ENCODE results near the gene TRIM37. TPM values are rescaled to one million over a fixed set of nuclear protein-coding genes. Genes with fewer than 3 reads are reported as not detected.

Gene TRIM37
- polyA plus RNA-seq, 1 of the 3 experiments (the other 2 are of a cell fraction): 20.5 TPM

DNA sequence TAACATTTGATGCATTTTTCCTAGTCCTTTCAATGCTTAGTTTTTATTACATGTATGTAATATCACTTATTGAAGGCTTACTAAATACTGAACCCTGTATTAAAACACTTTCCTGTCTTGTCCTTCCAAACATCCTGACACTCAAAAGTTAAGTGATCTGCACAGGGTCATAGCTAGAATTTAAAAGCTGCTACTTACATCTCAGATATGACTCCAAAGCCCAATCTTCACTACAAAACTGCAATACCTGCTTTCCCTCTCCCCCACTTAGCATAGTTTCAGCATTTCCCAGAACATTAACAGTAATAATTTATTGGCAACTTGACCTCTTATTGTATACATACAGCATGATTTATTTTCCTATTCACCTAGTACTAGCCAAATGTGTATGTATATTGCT is 4.3 kb upstream of the TRIM37 start:
- H3K79me2 ChIP-seq (ENCODE audit: insufficient read depth): peaks cover 49% of the 10 kb centered on the region
- no peaks in the 10 kb centered on the region for H3K9me2 ChIP-seq
- no peak overlapping the region for H3K27ac ChIP-seq (ENCODE audit: low read depth in 2 of 2, low read length in 1 of 2)
- POLR2A ChIA-PET: no interaction called here
- no peaks in the 10 kb centered on the region for H3K9me3 ChIP-seq
- no peaks in the 10 kb centered on the region for H4K20me1 ChIP-seq (ENCODE audit: insufficient read depth)
- DNase-seq: no peak
- H3K27me3 ChIP-seq (ENCODE audit: insufficient read depth): no peaks in the 10 kb centered on the region
- peaks cover 0 to 3% of the 10 kb centered on the region in 2 experiments; a peak in 2 of 4 replicates for H3K4me1 ChIP-seq (ENCODE audit: control insufficient read depth in 1 of 2, insufficient read depth in 2 of 2, low read depth in 1 of 2, low read length in 1 of 2)
- peaks cover 7% of the 10 kb centered on the region for H3F3A ChIP-seq (replicated peaks; ENCODE audit: insufficient read depth)
- no peak overlapping the region for H3K9ac ChIP-seq
- TF ChIP-seq MXI1 (IDR thresholded peaks at IDR 0.05; ENCODE audit: low read depth, low read length) (no peak), FOXM1 (IDR thresholded peaks at IDR 0.05; ENCODE audit: low read depth) (no peak), TCF12 (IDR thresholded peaks at IDR 0.05) (no peak)
- no peak overlapping the region for H2AFZ ChIP-seq (ENCODE audit: low read depth)
- no peak overlapping the region for H3K4me2 ChIP-seq
- CTCF ChIA-PET: interaction anchor here (2.0 kb wide), 1 partner anchor 14 kb away, joined by 4 read pairs; no protein-coding TSS in a partner anchor
- peaks cover 20 to 33% of the 10 kb centered on the region in 2 experiments for H3K36me3 ChIP-seq (replicated peaks in 1 of 2; ENCODE audit: control insufficient read depth in 1 of 2, insufficient read depth in 2 of 2, low read length in 1 of 2)
- no peak overlapping the region for H3K4me3 ChIP-seq (ENCODE audit: low read depth in 2 of 2, low read length in 1 of 2)

DNA sequence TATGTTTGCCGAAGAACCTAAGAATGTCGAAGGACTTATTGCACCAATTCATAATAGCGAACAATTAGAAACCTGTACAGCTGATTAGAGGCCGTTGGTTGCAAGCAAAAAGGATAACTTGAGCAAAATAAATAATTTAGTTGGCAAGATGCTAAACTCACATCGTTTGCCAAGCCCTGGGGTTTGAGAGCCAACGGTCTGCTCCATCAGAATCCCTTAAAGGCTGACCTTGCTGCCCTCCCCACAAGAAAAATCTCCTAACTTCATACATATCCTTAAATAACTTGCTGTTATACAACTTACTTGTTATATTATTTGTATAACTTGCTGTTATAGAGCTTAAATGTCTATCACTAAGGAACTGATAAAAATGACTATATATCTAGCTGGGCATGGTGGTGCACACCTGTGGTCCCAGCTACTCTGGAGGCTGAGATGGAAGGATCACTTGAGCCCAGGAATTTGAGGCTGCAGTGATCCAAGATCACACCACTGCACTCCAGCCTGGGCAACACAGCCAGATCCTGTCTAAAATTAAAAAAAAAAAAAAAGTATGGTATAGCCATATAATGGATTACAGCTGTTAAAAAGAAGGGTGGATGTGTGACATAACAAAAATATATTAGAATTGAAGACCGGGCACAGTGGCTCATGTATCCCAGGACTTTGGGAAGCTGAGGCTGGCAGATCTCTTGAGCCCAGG is 1.9 kb upstream of the TRIM37 start:
- Histone ChIP-seq H3F3A (replicated peaks; ENCODE audit: insufficient read depth) (peaks cover 7% of the 10 kb centered on the region), H4K20me1 (ENCODE audit: insufficient read depth) (peaks cover 14% of the 10 kb centered on the region), H3K4me1 (ENCODE audit: control insufficient read depth in 1 of 2, insufficient read depth in 2 of 2, low read depth in 1 of 2, low read length in 1 of 2) (peaks cover 0 to 8% of the 10 kb centered on the region in 2 experiments; a peak in 2 of 4 replicates), H3K9ac (no peak overlapping the region), H3K36me3 (replicated peaks in 1 of 2; ENCODE audit: control insufficient read depth in 1 of 2, insufficient read depth in 2 of 2, low read length in 1 of 2) (peaks cover 13 to 22% of the 10 kb centered on the region in 2 experiments), H3K4me2 (no peak overlapping the region), H3K79me2 (ENCODE audit: insufficient read depth) (peaks cover 62% of the 10 kb centered on the region), H3K4me3 (ENCODE audit: low read depth in 2 of 2, low read length in 1 of 2) (no peak overlapping the region), H3K27ac (ENCODE audit: low read depth in 2 of 2, low read length in 1 of 2) (no peak overlapping the region), H2AFZ (ENCODE audit: low read depth) (no peak overlapping the region), H3K9me3 (no peaks in the 10 kb centered on the region), H3K27me3 (ENCODE audit: insufficient read depth) (no peaks in the 10 kb centered on the region), H3K9me2 (no peaks in the 10 kb centered on the region)
- 96% methylated on average over 7 of the region's 7 CpGs for whole genome bisulfite sequencing (ENCODE audit: low lambda C conversion rate)
- TF ChIP-seq, protein P1, sequence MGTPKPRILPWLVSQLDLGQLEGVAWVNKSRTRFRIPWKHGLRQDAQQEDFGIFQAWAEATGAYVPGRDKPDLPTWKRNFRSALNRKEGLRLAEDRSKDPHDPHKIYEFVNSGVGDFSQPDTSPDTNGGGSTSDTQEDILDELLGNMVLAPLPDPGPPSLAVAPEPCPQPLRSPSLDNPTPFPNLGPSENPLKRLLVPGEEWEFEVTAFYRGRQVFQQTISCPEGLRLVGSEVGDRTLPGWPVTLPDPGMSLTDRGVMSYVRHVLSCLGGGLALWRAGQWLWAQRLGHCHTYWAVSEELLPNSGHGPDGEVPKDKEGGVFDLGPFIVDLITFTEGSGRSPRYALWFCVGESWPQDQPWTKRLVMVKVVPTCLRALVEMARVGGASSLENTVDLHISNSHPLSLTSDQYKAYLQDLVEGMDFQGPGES (IDR thresholded peaks at IDR 0.05; ENCODE audit: low read depth, low read length): no peak
- TF ChIP-seq EZH2phosphoT487 (IDR thresholded peaks at IDR 0.05; ENCODE audit: borderline replicate concordance, low read depth) (no peak), POLR2AphosphoS5 (IDR thresholded peaks at IDR 0.05; ENCODE audit: low read depth, low read length) (no peak; the same call in 1 of the 2 replicates), RAD21 (IDR thresholded peaks at IDR 0.05; ENCODE audit: low read length) (no peak), SMC3 (IDR thresholded peaks at IDR 0.05; ENCODE audit: low read depth, low read length) (no peak), FOXM1 (IDR thresholded peaks at IDR 0.05; ENCODE audit: low read depth) (no peak), GATA2 (CRISPR knock-in tag; IDR thresholded peaks at IDR 0.05) (no peak), YY1 (IDR thresholded peaks at IDR 0.05; ENCODE audit: low read depth) (no peak), TEAD4 (IDR thresholded peaks at IDR 0.05; ENCODE audit: borderline replicate concordance, insufficient read depth) (no peak)
- TF ChIP-seq, protein P2, sequence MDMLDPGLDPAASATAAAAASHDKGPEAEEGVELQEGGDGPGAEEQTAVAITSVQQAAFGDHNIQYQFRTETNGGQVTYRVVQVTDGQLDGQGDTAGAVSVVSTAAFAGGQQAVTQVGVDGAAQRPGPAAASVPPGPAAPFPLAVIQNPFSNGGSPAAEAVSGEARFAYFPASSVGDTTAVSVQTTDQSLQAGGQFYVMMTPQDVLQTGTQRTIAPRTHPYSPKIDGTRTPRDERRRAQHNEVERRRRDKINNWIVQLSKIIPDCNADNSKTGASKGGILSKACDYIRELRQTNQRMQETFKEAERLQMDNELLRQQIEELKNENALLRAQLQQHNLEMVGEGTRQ (IDR thresholded peaks at IDR 0.05; ENCODE audit: borderline replicate concordance, low read depth, low read length): no peak
- TF ChIP-seq, protein P3, sequence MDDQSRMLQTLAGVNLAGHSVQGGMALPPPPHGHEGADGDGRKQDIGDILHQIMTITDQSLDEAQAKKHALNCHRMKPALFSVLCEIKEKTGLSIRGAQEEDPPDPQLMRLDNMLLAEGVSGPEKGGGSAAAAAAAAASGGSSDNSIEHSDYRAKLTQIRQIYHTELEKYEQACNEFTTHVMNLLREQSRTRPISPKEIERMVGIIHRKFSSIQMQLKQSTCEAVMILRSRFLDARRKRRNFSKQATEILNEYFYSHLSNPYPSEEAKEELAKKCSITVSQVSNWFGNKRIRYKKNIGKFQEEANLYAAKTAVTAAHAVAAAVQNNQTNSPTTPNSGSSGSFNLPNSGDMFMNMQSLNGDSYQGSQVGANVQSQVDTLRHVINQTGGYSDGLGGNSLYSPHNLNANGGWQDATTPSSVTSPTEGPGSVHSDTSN (IDR thresholded peaks at IDR 0.05): no peak
- POLR2A ChIA-PET: no interaction called here
- CTCF ChIA-PET: interaction anchor here (1.3 kb wide), 1 partner anchor 9 kb away, joined by 3 read pairs; no protein-coding TSS in a partner anchor
- DNase-seq: no peak
